Measurements from ENCODE around the gene ZNF549.
"Not testable (repeated sequence)": the region's sequence is repeated elsewhere in the genome, so short reads cannot be mapped to it uniquely, and the experiment has no call there.

Gene ZNF549

DNA sequence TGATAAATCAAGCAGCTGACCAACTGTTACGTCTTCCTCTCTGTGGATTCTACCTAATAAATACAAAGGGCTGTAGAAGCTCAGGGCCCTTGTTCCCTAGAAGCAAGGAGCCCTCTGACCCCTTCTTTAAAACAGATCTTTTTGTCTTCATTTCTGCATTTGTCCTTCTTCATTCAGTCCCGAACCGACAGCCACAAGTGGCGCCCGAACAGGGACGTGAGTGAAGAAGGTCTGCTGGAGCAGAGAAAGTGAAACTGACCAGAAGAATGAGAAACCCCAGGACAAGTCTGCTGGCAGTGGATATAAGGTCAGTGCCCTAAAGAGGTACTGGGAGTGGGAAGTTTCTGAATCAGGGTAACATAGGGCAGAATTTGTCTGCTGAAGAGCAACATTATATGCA is 14.3 kb upstream of the ZNF549 start:
- ChIA-PET CTCF (no interaction called here), POLR2A (no interaction called here)
- H3K4me3 ChIP-seq (ENCODE audit: low read depth, low read length) = no peak overlapping the region
- TF ChIP-seq, protein P1, sequence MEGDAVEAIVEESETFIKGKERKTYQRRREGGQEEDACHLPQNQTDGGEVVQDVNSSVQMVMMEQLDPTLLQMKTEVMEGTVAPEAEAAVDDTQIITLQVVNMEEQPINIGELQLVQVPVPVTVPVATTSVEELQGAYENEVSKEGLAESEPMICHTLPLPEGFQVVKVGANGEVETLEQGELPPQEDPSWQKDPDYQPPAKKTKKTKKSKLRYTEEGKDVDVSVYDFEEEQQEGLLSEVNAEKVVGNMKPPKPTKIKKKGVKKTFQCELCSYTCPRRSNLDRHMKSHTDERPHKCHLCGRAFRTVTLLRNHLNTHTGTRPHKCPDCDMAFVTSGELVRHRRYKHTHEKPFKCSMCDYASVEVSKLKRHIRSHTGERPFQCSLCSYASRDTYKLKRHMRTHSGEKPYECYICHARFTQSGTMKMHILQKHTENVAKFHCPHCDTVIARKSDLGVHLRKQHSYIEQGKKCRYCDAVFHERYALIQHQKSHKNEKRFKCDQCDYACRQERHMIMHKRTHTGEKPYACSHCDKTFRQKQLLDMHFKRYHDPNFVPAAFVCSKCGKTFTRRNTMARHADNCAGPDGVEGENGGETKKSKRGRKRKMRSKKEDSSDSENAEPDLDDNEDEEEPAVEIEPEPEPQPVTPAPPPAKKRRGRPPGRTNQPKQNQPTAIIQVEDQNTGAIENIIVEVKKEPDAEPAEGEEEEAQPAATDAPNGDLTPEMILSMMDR (IDR thresholded peaks at IDR 0.05; ENCODE audit: insufficient read depth, low read length, missing control alignments) = no peak
- DNase-seq (ENCODE audit: low read depth, low spot score) = no peak

DNA sequence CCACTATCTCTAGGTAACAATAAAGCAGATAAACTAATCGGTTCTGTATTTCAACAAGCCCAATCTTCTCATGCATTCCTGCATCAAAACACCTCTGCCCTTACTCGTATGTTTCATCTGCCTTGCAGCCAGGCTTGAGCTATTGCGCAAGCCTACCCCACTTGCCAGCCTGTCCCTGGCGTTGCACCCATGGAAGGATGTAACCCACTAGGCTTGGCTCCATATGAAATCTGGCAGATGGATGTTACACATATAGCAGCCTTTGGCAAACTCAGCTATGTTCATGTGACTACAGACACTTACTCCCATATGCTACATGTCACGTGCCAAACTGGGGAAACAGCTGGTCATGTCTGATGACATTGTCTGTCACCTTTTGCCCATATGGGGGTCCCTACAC is 11.9 kb upstream of the ZNF549 start:
- CTCF ChIA-PET = no interaction called here
- POLR2A ChIA-PET = no interaction called here
- TF ChIP-seq, protein P1 (IDR thresholded peaks at IDR 0.05; ENCODE audit: insufficient read depth, low read length, missing control alignments) = no peak
- H3K4me3 ChIP-seq (ENCODE audit: low read depth, low read length) = no peak overlapping the region
- DNase-seq (ENCODE audit: low read depth, low spot score) = no peak

DNA sequence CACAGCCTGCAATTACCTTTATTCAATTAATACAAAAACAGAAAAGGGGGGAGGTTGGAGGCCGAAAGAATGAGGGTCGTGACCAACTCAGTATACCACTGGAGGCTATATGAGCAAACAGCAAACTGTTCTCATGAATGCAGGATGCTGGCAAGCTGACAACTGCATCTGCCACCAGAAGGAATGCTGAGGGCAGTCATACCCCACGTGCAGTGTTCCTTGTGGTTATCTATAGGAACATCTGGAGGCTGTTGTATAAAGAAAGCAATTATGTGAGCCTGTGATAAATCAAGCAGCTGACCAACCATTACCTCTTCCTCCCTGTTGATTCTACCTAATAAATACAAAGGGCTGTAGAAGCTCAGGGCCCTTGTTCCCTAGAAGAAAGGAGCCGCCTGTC is 9.1 kb upstream of the ZNF549 start:
- H3K4me3 ChIP-seq (ENCODE audit: low read depth, low read length); DNase-seq (ENCODE audit: low read depth, low spot score); POLR2A ChIA-PET; CTCF ChIA-PET: not testable (repeated sequence)

DNA sequence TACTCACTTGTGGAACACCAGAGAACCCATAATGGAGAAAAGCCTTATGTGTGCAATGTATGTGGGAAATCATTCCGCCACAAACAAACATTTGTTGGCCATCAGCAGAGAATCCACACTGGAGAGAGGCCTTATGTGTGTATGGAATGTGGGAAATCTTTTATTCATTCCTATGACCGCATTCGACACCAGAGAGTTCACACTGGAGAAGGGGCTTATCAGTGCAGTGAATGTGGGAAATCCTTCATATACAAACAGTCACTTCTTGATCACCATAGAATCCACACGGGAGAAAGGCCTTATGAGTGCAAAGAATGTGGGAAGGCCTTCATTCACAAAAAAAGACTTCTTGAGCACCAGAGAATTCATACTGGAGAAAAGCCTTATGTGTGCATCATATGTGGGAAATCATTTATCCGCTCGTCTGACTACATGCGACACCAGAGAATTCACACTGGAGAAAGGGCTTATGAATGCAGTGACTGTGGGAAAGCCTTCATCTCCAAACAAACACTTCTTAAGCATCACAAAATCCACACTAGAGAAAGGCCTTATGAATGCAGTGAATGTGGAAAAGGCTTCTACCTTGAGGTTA is 10.9 kb downstream of the ZNF549 start:
- POLR2A ChIA-PET = no interaction called here
- TF ChIP-seq, protein P1 (IDR thresholded peaks at IDR 0.05; ENCODE audit: insufficient read depth, low read length, missing control alignments) = no peak
- CTCF ChIA-PET = no interaction called here
- DNase-seq (ENCODE audit: low read depth, low spot score) = no peak
- H3K4me3 ChIP-seq (ENCODE audit: low read depth, low read length) = no peak overlapping the region

DNA sequence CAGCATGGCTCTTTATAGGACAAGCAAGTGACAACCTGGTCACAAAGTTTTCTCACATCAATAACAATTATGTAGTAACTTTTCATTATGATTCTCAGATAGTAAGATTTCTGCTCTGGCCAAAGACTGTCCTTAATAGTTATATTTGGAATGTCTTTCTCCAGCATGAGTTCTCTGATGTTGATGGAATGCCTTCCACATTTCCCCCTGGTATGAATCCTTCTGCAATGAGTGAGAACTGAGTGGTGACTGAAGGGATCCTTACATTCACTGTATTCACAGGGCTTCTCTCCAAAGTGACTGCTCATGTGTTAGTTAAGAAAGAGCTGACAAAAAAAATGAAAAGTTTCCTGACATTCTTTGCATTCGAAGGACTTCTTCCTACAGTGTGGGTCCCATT is 19.4 kb downstream of the ZNF549 start:
- H3K4me3 ChIP-seq (ENCODE audit: low read depth, low read length) = no peak overlapping the region
- TF ChIP-seq, protein P1 (IDR thresholded peaks at IDR 0.05; ENCODE audit: insufficient read depth, low read length, missing control alignments) = no peak
- POLR2A ChIA-PET = no interaction called here
- no peak for DNase-seq (ENCODE audit: low read depth, low spot score)
- CTCF ChIA-PET = interaction anchor here (2.3 kb wide), 1 partner anchor 12 kb away, joined by 5 read pairs; no protein-coding TSS in a partner anchor

DNA sequence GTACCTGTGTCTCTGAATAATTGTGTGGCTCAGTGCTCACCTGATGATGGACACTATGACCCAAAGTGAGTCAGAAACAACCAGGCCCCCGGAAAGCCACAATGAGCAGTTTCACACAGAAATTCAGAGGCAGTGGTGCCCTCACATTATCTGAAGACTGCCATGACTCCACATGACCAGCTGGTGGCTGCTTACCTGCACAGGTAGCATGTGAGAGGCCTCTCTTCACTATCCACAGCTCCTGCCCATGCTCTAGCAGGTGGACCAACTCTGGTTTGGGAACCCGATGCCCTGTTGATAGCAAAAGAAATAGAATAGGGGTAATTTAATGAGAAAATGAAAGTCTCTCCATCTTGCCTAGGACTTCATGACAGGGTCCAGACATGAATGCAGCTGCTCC is 25.3 kb downstream of the ZNF549 start:
- CTCF ChIA-PET = no interaction called here
- DNase-seq (ENCODE audit: low read depth, low spot score) = no peak
- no peak overlapping the region for H3K4me3 ChIP-seq (ENCODE audit: low read depth, low read length)
- POLR2A ChIA-PET = no interaction called here
- TF ChIP-seq, protein P1 (IDR thresholded peaks at IDR 0.05; ENCODE audit: insufficient read depth, low read length, missing control alignments) = no peak

DNA sequence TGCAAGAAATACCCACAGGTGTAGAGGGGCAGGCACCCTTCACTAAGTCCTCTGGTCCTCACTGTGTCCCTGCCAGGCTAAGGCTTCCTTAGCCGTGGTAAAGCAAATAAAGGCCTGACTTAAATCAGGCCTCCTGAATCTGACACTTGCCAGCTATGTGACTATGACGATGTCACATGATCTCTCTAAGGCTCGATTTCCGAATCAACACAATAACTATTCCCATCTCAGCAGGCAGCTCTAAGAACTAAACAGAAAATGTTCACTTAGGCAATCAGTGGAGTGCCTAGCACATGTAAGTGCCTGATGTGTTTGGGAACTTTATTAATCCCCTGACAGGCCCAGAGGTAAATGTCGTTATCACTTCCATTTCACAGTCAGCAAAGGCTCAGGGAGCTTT is 30.5 kb downstream of the ZNF549 start:
- no peak for DNase-seq (ENCODE audit: low read depth, low spot score)
- ChIA-PET CTCF (interaction anchor here (0.9 to 1.9 kb wide), 5 partner anchors 12 to 601 kb away, joined by 3 to 5 read pairs (median 3); partner anchors contain the start of gene ZNF211), POLR2A (no interaction called here)
- H3K4me3 ChIP-seq (ENCODE audit: low read depth, low read length) = no peak overlapping the region
- TF ChIP-seq, protein P1 (IDR thresholded peaks at IDR 0.05; ENCODE audit: insufficient read depth, low read length, missing control alignments) = no peak

All from AG04449 (cell line).